ENCODE measurements around the gene MIA.

GRCh38 chr19:40815223-40815622 lies 39.9 kb downstream of the MIA start:
- TF ChIP-seq CTCF (IDR thresholded peaks at IDR 0.05 in 8 of 11, conservative IDR thresholded peaks at IDR 0.05 in 3 of 11) (no peak), POLR2A (IDR thresholded peaks at IDR 0.05) (no peak), POLR2AphosphoS5 (IDR thresholded peaks at IDR 0.05) (no peak)
